Fibroblast of upper back skin (primary cell): ENCODE data around the gene TAF4B.
A peak's percentile ranks its signal among the peaks of the same experiment; 100 is the strongest.
"Not testable (repeated sequence)": the region's sequence is repeated elsewhere in the genome, so short reads cannot be mapped to it uniquely, and the experiment has no call there.

Experiments
- DNase-seq: peaks from one replicate; pipeline ENCODE4 v3.0.0-alpha.2; 2013

Gene TAF4B

DNA sequence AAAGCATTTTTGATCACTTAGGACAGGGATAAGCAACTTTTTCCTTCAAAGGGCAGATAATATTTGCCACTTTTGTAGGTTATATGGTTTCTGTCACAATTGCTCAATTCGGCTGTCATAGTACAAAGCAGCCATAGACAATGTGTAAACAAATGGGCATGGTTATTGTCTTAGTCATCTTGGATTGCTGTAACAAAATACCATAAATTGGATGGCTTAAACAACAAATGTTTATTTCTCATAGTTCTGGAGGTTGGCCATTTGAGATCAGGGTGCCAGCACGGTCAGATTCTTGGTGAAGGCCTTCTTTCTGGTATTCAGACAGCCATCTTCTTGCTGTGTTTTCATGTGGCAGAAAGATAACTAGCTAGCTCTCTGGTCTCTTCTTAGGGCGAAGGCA is 91.2 kb downstream of the TAF4B start:
- DNase-seq, result no peak

GRCh38 chr18:26320686-26321085 is 94.4 kb downstream of the TAF4B start:
- DNase-seq, result no peak

GRCh38 chr18:26322890-26323653 is 96.8 kb downstream of the TAF4B start:
- DNase-seq, result peak; percentile 69

GRCh38 chr18:26325771-26326170 is 99.5 kb downstream of the TAF4B start:
- no peak for DNase-seq

- DNase-seq, result no peak
These were observed 100.8 kb downstream of the TAF4B start for GRCh38 chr18:26327062-26327461.

- DNase-seq, result no peak
These were observed 106.7 kb downstream of the TAF4B start for GRCh38 chr18:26332991-26333390.

DNA sequence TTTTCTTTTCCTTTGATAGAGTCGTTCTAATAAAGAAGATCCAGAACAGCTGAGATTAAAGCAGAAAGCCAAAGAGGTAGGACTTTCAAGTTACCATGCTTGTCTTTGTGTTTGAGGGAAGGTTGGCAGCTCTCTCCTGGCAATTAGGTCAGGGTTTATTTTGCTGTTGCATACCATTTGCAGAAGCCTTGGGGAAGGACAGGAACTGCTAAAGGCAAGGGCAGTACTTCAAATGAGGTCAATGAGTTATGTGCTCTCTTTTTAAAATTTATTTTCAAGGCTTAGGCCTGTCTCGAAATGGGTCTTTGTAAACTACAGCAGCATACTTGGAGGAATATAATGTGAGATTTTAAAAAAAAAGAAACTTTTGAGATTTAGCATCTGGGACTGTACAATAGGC is 108.9 kb downstream of the TAF4B start:
- no peak for DNase-seq

- no peak for DNase-seq
These were observed 109.6 kb downstream of the TAF4B start for GRCh38 chr18:26335571-26336487.

DNA sequence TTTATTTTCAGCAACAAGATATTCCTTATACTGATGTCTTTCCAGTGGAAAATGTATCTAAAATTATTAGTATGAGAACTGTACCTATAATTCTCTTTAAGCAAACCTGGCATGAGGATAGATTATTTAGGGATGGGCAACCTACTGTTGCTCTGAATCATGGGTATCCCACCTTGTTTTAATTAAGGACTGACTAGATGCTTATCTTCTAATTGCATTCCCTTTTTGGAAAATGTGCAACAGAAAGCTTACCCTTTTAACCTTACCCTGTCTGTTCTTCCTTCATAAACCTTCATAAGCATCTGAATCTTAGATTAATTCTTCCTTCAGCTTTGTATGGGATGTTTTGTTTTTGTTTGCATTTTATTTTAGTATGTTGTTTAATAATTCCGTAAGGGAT is 110.3 kb downstream of the TAF4B start:
- DNase-seq, result no peak

DNA sequence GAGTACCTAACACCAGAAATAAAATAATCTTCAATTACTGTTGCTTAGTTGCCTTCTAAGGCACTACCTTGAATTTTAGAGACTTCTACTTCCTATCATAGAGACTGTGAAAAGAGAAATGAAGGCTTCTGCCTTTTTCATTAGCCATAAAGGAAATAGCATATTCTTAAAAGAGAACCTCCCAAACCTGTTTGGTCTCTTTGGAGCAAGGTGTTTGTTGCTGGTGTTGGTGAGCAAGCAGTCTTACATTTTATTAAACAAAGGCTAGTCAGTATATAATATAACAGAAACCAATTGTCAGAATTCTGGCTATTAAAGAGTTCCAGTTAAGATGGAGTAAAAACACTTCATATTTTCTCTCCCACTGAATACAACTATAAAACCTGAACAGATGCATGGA is 116.4 kb downstream of the TAF4B start:
- DNase-seq, result no peak

DNA sequence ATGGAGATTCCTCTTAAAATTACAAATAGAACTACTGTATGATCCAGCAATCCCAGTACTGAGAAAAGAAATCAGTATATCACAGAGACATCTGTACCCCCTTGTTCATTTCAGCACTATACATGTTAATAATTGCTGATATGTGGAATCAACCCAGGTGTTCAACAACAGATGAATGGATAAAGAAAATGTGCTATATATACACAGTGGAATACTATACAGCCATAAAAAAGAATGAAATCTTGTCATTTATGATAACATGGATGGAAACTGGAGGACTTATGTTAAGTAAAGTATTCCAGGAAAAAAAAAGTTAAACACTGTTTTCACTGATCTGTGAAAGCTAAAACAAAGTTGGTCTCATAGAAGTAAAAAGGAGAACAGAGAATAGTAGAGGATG is 124.7 kb downstream of the TAF4B start:
- DNase-seq, result no peak

DNA sequence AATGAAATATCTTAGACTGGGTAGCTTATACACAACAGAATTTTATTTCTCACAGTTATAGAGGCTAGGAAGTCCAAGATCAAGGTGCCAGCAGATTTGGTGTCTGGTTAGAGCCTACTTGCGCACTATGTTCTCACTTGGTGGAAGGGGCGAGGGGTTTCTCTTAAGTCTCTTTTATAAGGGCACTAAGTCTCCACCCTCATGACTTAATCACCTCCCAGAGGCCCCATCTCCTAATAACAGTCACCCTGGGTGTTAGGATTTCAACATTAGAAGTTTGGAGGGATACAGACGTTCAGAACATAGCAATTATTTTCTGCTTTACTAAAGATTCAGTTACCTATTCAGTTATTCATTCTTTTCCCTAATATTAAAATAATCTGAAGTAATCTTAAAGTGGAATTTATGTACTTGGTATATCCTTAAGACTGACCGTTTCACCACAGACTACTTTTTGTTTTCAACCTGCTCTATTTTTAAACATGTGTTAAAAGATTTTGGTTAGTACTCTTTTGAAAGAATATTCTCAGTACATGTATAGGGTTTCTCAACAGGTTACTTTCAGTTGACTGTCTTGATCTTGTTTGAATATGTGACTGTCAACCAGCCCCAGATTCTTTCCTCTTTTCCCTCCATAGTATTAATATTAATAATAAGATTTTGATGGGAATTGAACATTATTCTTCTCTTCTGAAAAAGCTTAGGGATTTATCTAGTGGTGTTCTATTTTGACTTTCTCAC is 130.0 kb downstream of the TAF4B start:
- no peak for DNase-seq

DNA sequence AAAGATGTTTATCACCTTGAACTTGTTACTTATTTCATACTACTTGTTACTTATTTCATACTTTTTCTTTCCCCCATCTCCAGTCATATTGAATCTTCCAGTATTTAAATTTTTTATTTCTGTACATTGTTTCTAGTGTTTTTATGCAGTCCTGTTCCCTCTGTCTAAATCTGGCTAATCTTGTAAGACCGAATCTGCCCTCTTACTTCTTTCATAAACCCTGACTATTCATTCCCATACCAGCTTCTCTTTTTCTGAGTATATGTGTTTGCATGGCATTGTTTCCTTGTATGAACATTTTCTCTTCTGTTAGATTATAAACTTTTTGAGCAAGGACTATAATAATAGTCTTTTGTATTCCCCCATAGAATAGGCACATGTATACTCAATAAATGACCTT is 131.7 kb downstream of the TAF4B start:
- DNase-seq, result no peak

GRCh38 chr18:26362021-26362420 is 135.8 kb downstream of the TAF4B start:
- no peak for DNase-seq

DNA sequence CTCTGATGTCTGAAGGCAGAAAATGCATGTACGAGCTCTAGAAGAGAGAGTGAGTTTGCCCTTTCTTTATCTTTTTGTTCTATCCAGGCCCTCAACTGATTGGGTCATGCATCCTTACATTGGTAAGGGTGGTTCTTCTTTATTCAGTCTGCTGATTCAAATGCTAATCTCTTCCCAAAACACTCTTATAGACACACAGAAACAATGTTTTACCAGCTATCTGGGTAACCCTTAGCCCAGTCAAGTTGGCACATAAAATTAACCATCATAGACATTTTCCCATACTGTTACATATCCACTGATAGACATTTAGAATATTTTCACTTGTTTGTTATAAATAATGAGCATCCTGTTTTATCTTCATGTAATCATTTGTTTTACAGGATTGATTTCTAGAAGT is 141.2 kb downstream of the TAF4B start:
- no peak for DNase-seq

GRCh38 chr18:26370037-26370436 is 143.8 kb downstream of the TAF4B start:
- DNase-seq, result no peak

GRCh38 chr18:26376105-26376504 is 149.9 kb downstream of the TAF4B start:
- no peak for DNase-seq

DNA sequence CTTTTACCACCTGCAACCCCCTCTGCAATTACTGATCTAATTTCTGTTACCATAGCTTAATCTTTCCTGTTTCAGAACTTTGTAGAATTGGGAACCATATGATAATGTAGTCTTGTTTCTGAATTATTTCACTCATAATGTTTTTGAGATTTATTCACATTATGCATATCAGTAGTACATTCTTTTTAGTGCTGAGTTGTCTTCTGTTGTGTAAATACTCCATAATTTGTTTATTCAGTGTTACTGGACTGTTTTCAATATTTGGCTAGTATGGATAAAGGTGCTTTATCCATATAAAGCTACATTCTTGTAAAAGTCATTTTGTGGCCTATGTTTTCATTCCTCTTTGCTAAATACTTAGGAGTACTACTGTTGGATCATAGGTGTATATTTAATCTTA is 152.5 kb downstream of the TAF4B start:
- no peak for DNase-seq

DNA sequence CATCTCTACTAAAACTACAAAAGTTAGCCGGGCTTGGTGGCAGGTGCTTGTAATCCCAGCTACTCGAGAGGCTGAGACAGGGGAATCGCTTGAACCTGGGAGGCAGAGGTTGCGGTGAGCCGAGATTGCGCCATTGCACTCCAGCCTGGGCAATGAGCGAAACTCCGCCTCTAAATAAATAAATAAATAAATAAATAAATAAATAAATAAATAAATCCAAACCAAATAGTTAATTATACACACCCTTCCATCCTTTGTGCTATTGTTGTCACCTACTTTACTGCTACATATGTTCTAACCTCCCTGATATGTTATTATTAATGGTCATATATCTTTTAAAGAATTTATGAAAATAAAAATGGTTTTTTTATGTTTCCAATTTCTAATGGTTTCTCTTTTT is 155.3 kb downstream of the TAF4B start:
- not testable (repeated sequence) for DNase-seq

GRCh38 chr18:26383454-26384270 is 157.4 kb downstream of the TAF4B start:
- DNase-seq, result peak; percentile 67

- peak; percentile 72 for DNase-seq
These were observed 159.8 kb downstream of the TAF4B start for GRCh38 chr18:26386002-26386401.

- peak; percentile 73 for DNase-seq
These were observed 160.2 kb downstream of the TAF4B start for GRCh38 chr18:26386441-26386840.
